ENCODE measurements around the gene ZFYVE28. TPM values are rescaled to one million over a fixed set of nuclear protein-coding genes. Genes with fewer than 3 reads are reported as not detected.

Gene ZFYVE28
- total and polyA plus RNA-seq, 2 donors (not counting 1 experiment from before 2014, with no cell fraction given): 5.8 to 12.1 TPM

- Histone ChIP-seq H3K4me3 (ENCODE audit: control extremely low read depth in 1 of 5, extremely low read depth in 1 of 5, insufficient read depth in 1 of 5, low read depth in 2 of 5, low read length in 4 of 5) (no peak overlapping the region), H3K4me1 (ENCODE audit: control insufficient read depth in 2 of 2, insufficient read depth in 2 of 2, low read length in 2 of 2) (no peaks in the 10 kb centered on the region), H3K4me2 (replicated peaks; ENCODE audit: low read depth, low read length, poor library complexity, severe bottlenecking) (no peak overlapping the region), H3K79me2 (ENCODE audit: control insufficient read depth, insufficient read depth, low read length) (no peaks in the 10 kb centered on the region), H3K27ac (ENCODE audit: low read length in 2 of 2) (no peak overlapping the region), H2AFZ (ENCODE audit: insufficient read depth, low read depth, low read length, poor library complexity, severe bottlenecking) (no peak overlapping the region), H3K9me3 (ENCODE audit: control extremely low read depth in 1 of 3, control insufficient read depth in 2 of 3, insufficient read depth in 1 of 3, low read length in 2 of 3) (no peaks in the 10 kb centered on the region), H3K9ac (ENCODE audit: low read length) (no peak overlapping the region), H4K20me1 (ENCODE audit: control insufficient read depth, insufficient read depth, low read length, poor library complexity, severe bottlenecking) (no peaks in the 10 kb centered on the region), H3K36me3 (replicated peaks in 1 of 2; ENCODE audit: control extremely low read depth in 1 of 2, control insufficient read depth in 1 of 2, extremely low read depth in 1 of 2, insufficient read depth in 2 of 2, low read length in 1 of 2) (no peaks in the 10 kb centered on the region), H3K27me3 (replicated peaks in 1 of 4; ENCODE audit: control extremely low read depth in 1 of 4, control insufficient read depth in 3 of 4, insufficient read depth in 4 of 4, low read length in 3 of 4) (no peaks in the 10 kb centered on the region)
- CTCF ChIA-PET: no interaction called here
- WGBS (ENCODE audit: insufficient coverage): 86% methylated on average over 24 of the region's 25 CpGs
- Mint-ChIP-seq H3K4me3 (no peak overlapping the region), H3K9me3 (ENCODE audit: insufficient read depth) (no peaks in the 10 kb centered on the region), H3K27ac (no peak overlapping the region), H3K27me3 (no peaks in the 10 kb centered on the region), H3K4me1 (no peaks in the 10 kb centered on the region)
- ATAC-seq (ENCODE audit: low read depth) (no peak), DNase-seq (no peak)
- intact Hi-C loops (cut with micrococcal nuclease): no loop called here
- POLR2A ChIA-PET: no interaction called here
- TF ChIP-seq EZH2 (IDR thresholded peaks at IDR 0.05; ENCODE audit: borderline replicate concordance, insufficient read depth, low read depth, low read length, poor library complexity, severe bottlenecking) (no peak), CTCF (IDR thresholded peaks at IDR 0.05) (no peak)
Observed at GRCh38 chr4:2451821-2452785, 33.7 kb upstream of the ZFYVE28 start.

GRCh38 chr4:2451036-2451520, 32.6 kb upstream of the ZFYVE28 start:
- no peak overlapping the region for H3K27ac ChIP-seq (ENCODE audit: low read length in 2 of 2)
- H3K9me3 Mint-ChIP-seq (ENCODE audit: insufficient read depth): no peaks in the 10 kb centered on the region
- TF ChIP-seq CTCF (IDR thresholded peaks at IDR 0.05): no peak
- TF ChIP-seq EZH2 (IDR thresholded peaks at IDR 0.05; ENCODE audit: borderline replicate concordance, insufficient read depth, low read depth, low read length, poor library complexity, severe bottlenecking): no peak
- H4K20me1 ChIP-seq (ENCODE audit: control insufficient read depth, insufficient read depth, low read length, poor library complexity, severe bottlenecking): no peaks in the 10 kb centered on the region
- H2AFZ ChIP-seq (ENCODE audit: insufficient read depth, low read depth, low read length, poor library complexity, severe bottlenecking): no peak overlapping the region
- H3K79me2 ChIP-seq (ENCODE audit: control insufficient read depth, insufficient read depth, low read length): no peaks in the 10 kb centered on the region
- no peak for ATAC-seq (ENCODE audit: low read depth)
- H3K27me3 Mint-ChIP-seq: no peaks in the 10 kb centered on the region
- no peak overlapping the region for H3K9ac ChIP-seq (ENCODE audit: low read length)
- ChIA-PET POLR2A (no interaction called here), CTCF (no interaction called here)
- H3K27ac Mint-ChIP-seq: no peak overlapping the region
- no peaks in the 10 kb centered on the region for H3K4me1 Mint-ChIP-seq
- no peaks in the 10 kb centered on the region for H3K36me3 ChIP-seq (replicated peaks in 1 of 2; ENCODE audit: control extremely low read depth in 1 of 2, control insufficient read depth in 1 of 2, extremely low read depth in 1 of 2, insufficient read depth in 2 of 2, low read length in 1 of 2)
- WGBS (ENCODE audit: insufficient coverage): 79% methylated on average over 8 of the region's 10 CpGs
- no peak overlapping the region for H3K4me3 Mint-ChIP-seq
- H3K4me1 ChIP-seq (ENCODE audit: control insufficient read depth in 2 of 2, insufficient read depth in 2 of 2, low read length in 2 of 2): no peaks in the 10 kb centered on the region
- no peak for DNase-seq
- no peak overlapping the region for H3K4me2 ChIP-seq (replicated peaks; ENCODE audit: low read depth, low read length, poor library complexity, severe bottlenecking)
- H3K27me3 ChIP-seq (replicated peaks in 1 of 4; ENCODE audit: control extremely low read depth in 1 of 4, control insufficient read depth in 3 of 4, insufficient read depth in 4 of 4, low read length in 3 of 4): no peaks in the 10 kb centered on the region
- intact Hi-C loops (cut with micrococcal nuclease): no loop called here
- no peaks in the 10 kb centered on the region for H3K9me3 ChIP-seq (ENCODE audit: control extremely low read depth in 1 of 3, control insufficient read depth in 2 of 3, insufficient read depth in 1 of 3, low read length in 2 of 3)
- H3K4me3 ChIP-seq (ENCODE audit: control extremely low read depth in 1 of 5, extremely low read depth in 1 of 5, insufficient read depth in 1 of 5, low read depth in 2 of 5, low read length in 4 of 5): no peak overlapping the region

All from B cell (primary cell).